ENCODE measurements around the gene SEC22A.

DNA sequence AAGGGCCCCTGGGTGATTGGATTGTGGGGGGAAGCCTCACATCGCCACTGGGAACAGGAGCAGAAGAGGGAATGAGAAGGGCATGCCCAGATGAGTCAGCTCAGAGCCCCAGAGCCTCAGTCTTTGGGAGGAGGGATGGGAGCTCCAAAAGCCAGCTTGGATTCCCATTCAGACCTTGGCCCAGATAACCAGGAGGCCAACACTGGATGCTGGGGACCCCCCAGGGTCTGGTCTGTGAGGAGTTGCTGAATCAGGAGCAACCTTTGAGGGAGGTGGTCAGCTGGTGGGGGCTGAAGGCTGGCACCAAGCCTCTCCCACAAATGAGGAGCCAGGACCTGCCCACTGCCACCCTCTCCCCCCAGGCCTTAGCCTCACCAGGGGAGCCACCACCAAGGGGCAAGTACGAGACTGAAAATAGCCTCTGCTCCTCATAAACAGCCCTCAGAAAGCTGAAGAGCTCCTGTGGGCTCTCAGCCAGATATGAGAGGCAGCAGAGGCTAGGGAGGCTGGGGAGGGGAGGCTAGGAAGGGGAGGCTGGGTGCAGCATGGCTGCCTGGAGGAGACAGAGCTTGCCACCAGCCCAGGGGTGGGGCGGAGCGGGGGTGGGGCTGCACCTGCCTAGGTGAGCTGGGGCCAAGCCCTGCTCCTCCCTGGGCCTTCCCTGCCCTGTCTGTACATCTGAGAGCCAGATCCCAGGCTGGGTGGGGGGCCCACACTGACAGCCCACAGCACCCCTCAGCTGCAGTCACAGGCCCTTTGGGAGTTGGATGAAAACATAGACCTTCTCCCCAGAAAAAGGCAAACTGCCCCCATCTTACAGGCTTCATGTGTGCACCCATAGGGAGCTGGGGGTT, 99.8 kb downstream of the SEC22A start:
- TF ChIP-seq ZNF384 (IDR thresholded peaks at IDR 0.05) (no peak), NFRKB (IDR thresholded peaks at IDR 0.05) (no peak), ARNT (IDR thresholded peaks at IDR 0.05) (no peak), L3MBTL2 (conservative IDR thresholded peaks at IDR 0.05) (no peak), SP1 (IDR thresholded peaks at IDR 0.05) (no peak)
- TF ChIP-seq, protein P1, sequence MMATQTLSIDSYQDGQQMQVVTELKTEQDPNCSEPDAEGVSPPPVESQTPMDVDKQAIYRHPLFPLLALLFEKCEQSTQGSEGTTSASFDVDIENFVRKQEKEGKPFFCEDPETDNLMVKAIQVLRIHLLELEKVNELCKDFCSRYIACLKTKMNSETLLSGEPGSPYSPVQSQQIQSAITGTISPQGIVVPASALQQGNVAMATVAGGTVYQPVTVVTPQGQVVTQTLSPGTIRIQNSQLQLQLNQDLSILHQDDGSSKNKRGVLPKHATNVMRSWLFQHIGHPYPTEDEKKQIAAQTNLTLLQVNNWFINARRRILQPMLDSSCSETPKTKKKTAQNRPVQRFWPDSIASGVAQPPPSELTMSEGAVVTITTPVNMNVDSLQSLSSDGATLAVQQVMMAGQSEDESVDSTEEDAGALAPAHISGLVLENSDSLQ (IDR thresholded peaks at IDR 0.05): no peak

Data from HEK293T (cell line).